OCI-LY7 (cell line): ENCODE data around the gene GCLC. TPM values are rescaled to one million over a fixed set of nuclear protein-coding genes. Genes with fewer than 3 reads are reported as not detected.
A peak's percentile ranks its signal among the peaks of the same experiment; 100 is the strongest.

Source experiments
- BruUV-seq: library from RNA; stranded (reverse); fragments of 400-500 nt; replicated peaks from 2 replicates; lab custom pipeline; 2021; lab: Mats Ljungman, UMichigan
- CTCF ChIA-PET: fragments of 300-600 bp; sonication (Branson Sonifier 250); formaldehyde crosslinking; loops from one replicate; lab custom pipeline; 2022; ENCODE audit warnings: antibody characterized with exemption; ENCODE audit not compliant: unreplicated experiment; lab: Charles Lee
- POLR2A ChIA-PET: fragments of 300-600 bp; sonication (Branson Sonifier 250); formaldehyde crosslinking; loops from one replicate; lab custom pipeline; 2022; ENCODE audit warnings: antibody characterized with exemption; lab: Charles Lee
- DNase-seq: peaks from one replicate; pipeline ENCODE4 v3.0.0-alpha.2; 2015; ENCODE audit warnings: low spot score
- H2AFZ ChIP-seq: fragments of 200-600 bp; sonication (generic), shearing (Covaris generic); 2 replicates; pipeline ENCODE4 v1.6.1; 2014; ENCODE audit warnings: mild to moderate bottlenecking, antibody characterized with exemption, low read length, moderate library complexity
- H3K27ac ChIP-seq: fragments of 200-600 bp; sonication (generic); 2 replicates; pipeline ENCODE4 v1.5.1; 2014; ENCODE audit warnings: mixed run types, low read depth, mild to moderate bottlenecking, moderate library complexity, low read length, inconsistent platforms; ENCODE audit not compliant: poor library complexity, severe bottlenecking
- H3K36me3 ChIP-seq: fragments of 200-600 bp; sonication (generic); 2 replicates; pipeline ENCODE4 v1.6.1; 2014; ENCODE audit warnings: mild to moderate bottlenecking, antibody characterized with exemption, low read length, moderate library complexity, mixed read lengths; ENCODE audit not compliant: insufficient read depth
- H3K4me1 ChIP-seq: fragments of 200-600 bp; sonication (generic); 2 replicates; pipeline ENCODE4 v1.5.1; 2014; ENCODE audit warnings: mild to moderate bottlenecking, low read length; ENCODE audit not compliant: insufficient read depth, poor library complexity, severe bottlenecking
- H3K4me2 ChIP-seq: fragments of 200-600 bp; sonication (generic); 2 replicates; pipeline ENCODE4 v1.6.1; 2014; ENCODE audit warnings: mild to moderate bottlenecking, low read length
- H3K4me3 ChIP-seq: fragments of 200-600 bp; sonication (generic); 2 replicates; pipeline ENCODE4 v1.5.1; 2014; ENCODE audit warnings: mild to moderate bottlenecking, low read depth, low read length; ENCODE audit not compliant: poor library complexity, severe bottlenecking
- H3K79me2 ChIP-seq: fragments of 200-600 bp; sonication (generic); 2 replicates; pipeline ENCODE4 v1.6.1; 2016; ENCODE audit warnings: low read depth, mild to moderate bottlenecking, low read length, moderate library complexity, mixed read lengths; ENCODE audit not compliant: insufficient read depth
- H3K9me2 ChIP-seq: fragments of 200-600 bp; sonication (generic); 2 replicates; pipeline ENCODE4 v1.6.1; 2016; ENCODE audit warnings: mild to moderate bottlenecking, low read length, mixed read lengths; ENCODE audit not compliant: insufficient read depth
- H3K9me3 ChIP-seq: fragments of 200-600 bp; sonication (generic); 2 replicates; pipeline ENCODE4 v1.6.1; 2014; ENCODE audit warnings: mild to moderate bottlenecking, mixed run types, low read length, mixed read lengths
- H4K20me1 ChIP-seq: fragments of 200-600 bp; sonication (generic); 2 replicates; pipeline ENCODE4 v1.6.1; 2014; ENCODE audit warnings: mild to moderate bottlenecking, antibody characterized with exemption, low read length, moderate library complexity, mixed read lengths; ENCODE audit not compliant: insufficient read depth
- CTCF ChIP-seq: fragments of 200-600 bp; sonication (generic); conservative IDR thresholded peaks from 2 replicates; pipeline ENCODE4 v1.5.1; 2014; ENCODE audit warnings: mild to moderate bottlenecking, antibody characterized with exemption, low read length, moderate library complexity, mixed read lengths
- EZH2phosphoT487 ChIP-seq: fragments of 200-600 bp; sonication (generic); IDR thresholded peaks from 2 replicates; pipeline ENCODE4 v1.6.1; 2018; ENCODE audit warnings: low read depth, borderline replicate concordance, mild to moderate bottlenecking, mixed run types, antibody characterized with exemption, low read length, moderate library complexity, mixed read lengths
- intact Hi-C: fragments of 100-400 bp; cut with micrococcal nuclease; formaldehyde crosslinking; loops from one replicate; pipeline ENCODE4 v1.10.0; 2022; ENCODE audit not compliant: unreplicated experiment
- total RNA-seq, 2 experiments: library from RNA; depleted of rRNA in 1 of 2; stranded (reverse); fragments of >200 nt in 1 of 2; shearing (Covaris generic) in 1 of 2; gene quantifications; 2 replicates each; pipeline ENCODE4 v1.2.3, GENCODE V29; 2014 to 2022

Gene GCLC
- total RNA-seq, 2 experiments from 2014 or later: 14.3 to 30.4 TPM

- intact Hi-C loops: no loop called here
- Histone ChIP-seq H4K20me1 (no peaks in the 10 kb centered on the region), H3K9me3 (no peaks in the 10 kb centered on the region), H3K27ac (no peak overlapping the region), H3K79me2 (no peaks in the 10 kb centered on the region), H3K4me2 (no peak overlapping the region), H2AFZ (no peak overlapping the region), H3K4me1 (peaks cover 11% of the 10 kb centered on the region), H3K4me3 (no peak overlapping the region), H3K9me2 (no peaks in the 10 kb centered on the region), H3K36me3 (no peaks in the 10 kb centered on the region)
- DNase-seq: no peak
- no TSS peak for BruUV-seq
- ChIA-PET CTCF (interaction anchor here (0.7 kb wide), 1 partner anchor 20 kb away, joined by 3 read pairs; no protein-coding TSS in a partner anchor), POLR2A (no interaction called here)
- no peak for TF ChIP-seq EZH2phosphoT487
- no peak for TF ChIP-seq CTCF
Observed at GRCh38 chr6:53464927-53465460, 79.9 kb downstream of the GCLC start.

- Histone ChIP-seq H3K9me3 (no peaks in the 10 kb centered on the region), H3K4me2 (no peak overlapping the region), H2AFZ (no peak overlapping the region), H3K79me2 (no peaks in the 10 kb centered on the region), H3K9me2 (no peaks in the 10 kb centered on the region), H3K4me3 (no peak overlapping the region), H3K36me3 (no peaks in the 10 kb centered on the region), H4K20me1 (no peaks in the 10 kb centered on the region), H3K27ac (no peak overlapping the region), H3K4me1 (peaks cover 11% of the 10 kb centered on the region)
- no peak for DNase-seq
- CTCF ChIA-PET: no interaction called here
- no TSS peak for BruUV-seq
- POLR2A ChIA-PET: no interaction called here
- TF ChIP-seq EZH2phosphoT487 (no peak), CTCF (no peak)
- intact Hi-C loops: no loop called here
Observed at GRCh38 chr6:53464483-53464882, 80.4 kb downstream of the GCLC start.

- H3K4me3 ChIP-seq: no peak overlapping the region
- TF ChIP-seq CTCF: no peak
- no peak for TF ChIP-seq EZH2phosphoT487
- BruUV-seq: no TSS peak
- no peak overlapping the region for H3K27ac ChIP-seq
- intact Hi-C loops: no loop called here
- no peaks in the 10 kb centered on the region for H3K9me3 ChIP-seq
- peak overlapping the region; percentile 40; the same call in 1 of the 2 replicates for H3K4me2 ChIP-seq
- CTCF ChIA-PET: no interaction called here
- H2AFZ ChIP-seq: no peak overlapping the region
- no peaks in the 10 kb centered on the region for H3K36me3 ChIP-seq
- DNase-seq: no peak
- H3K79me2 ChIP-seq: no peaks in the 10 kb centered on the region
- POLR2A ChIA-PET: interaction anchor here (0.5 to 1.8 kb wide), 3 partner anchors 13 to 381 kb away, joined by 3 to 8 read pairs (median 4); no protein-coding TSS in a partner anchor
- no peaks in the 10 kb centered on the region for H4K20me1 ChIP-seq
- no peaks in the 10 kb centered on the region for H3K9me2 ChIP-seq
- peaks cover 11% of the 10 kb centered on the region for H3K4me1 ChIP-seq
Observed at GRCh38 chr6:53461696-53462095, 83.2 kb downstream of the GCLC start.
